HEK293 (cell line): Measurements from ENCODE around the gene SPNS2.
A peak's percentile ranks its signal among the peaks of the same experiment; 100 is the strongest.

Experiments
- CTCF ChIA-PET: fragments of 350-600 bp; formaldehyde crosslinking; extraction: SDS; loops from one replicate; lab custom pipeline; 2021; ENCODE audit warnings: antibody characterized with exemption; lab: Yijun Ruan, JAX
- POLR2A ChIA-PET: fragments of 300-600 bp; formaldehyde crosslinking; extraction: SDS; loops from one replicate; lab custom pipeline; 2020; ENCODE audit warnings: antibody characterized with exemption, inconsistent platforms; lab: Yijun Ruan, JAX
- H3K27ac ChIP-seq: fragments of 200-500 bp; sonication (Bioruptor generic); 2 replicates; pipeline ENCODE4 v1.5.1; 2014; ENCODE audit warnings: low read depth, low read length, control low read depth, inconsistent platforms; ENCODE audit errors: extremely low read depth
- H3K36me3 ChIP-seq, 2 experiments: fragments of 200-500 bp in 1 of 2; sonication (Bioruptor generic) in 1 of 2; 1 replicate in 1 of 2; 2 replicates in 1 of 2; pipeline ENCODE4 v1.5.1; 2014 to 2017; ENCODE audit warnings: inconsistent platforms in 2 of 2, low read length in 2 of 2; ENCODE audit not compliant: control insufficient read depth in 2 of 2, insufficient read depth in 1 of 2
- H3K4me1 ChIP-seq: fragments of 200-500 bp; sonication (Bioruptor generic); 2 replicates; pipeline ENCODE4 v1.5.1; 2014; ENCODE audit warnings: mild to moderate bottlenecking, low read length, inconsistent platforms; ENCODE audit not compliant: control insufficient read depth, insufficient read depth
- H3K4me3 ChIP-seq: 2 replicates; pipeline ENCODE4 v1.5.1; 2011; ENCODE audit warnings: low read depth, mild to moderate bottlenecking, control low read depth, low read length, moderate library complexity
- H3K9me3 ChIP-seq: fragments of 200-500 bp; sonication (Bioruptor generic); 2 replicates; pipeline ENCODE4 v1.5.1; 2014; ENCODE audit warnings: low read depth, low read length, inconsistent platforms; ENCODE audit not compliant: control insufficient read depth, insufficient read depth
- CTCF ChIP-seq: fragments of 450-650 bp; formaldehyde crosslinking; IDR thresholded peaks from 2 replicates; pipeline ENCODE4 v1.5.1; 2016; ENCODE audit warnings: missing biosample characterization, missing genetic modification characterization
- GLIS1 ChIP-seq: fragments of 450-650 bp; formaldehyde crosslinking; IDR thresholded peaks from 2 replicates; pipeline ENCODE4 v1.5.1; 2016; ENCODE audit warnings: missing biosample characterization, missing genetic modification characterization
- MEIS1 ChIP-seq: sonication (generic); formaldehyde crosslinking; IDR thresholded peaks from 2 replicates; pipeline ENCODE4 v1.8.1; 2022; ENCODE audit warnings: missing genetic modification reagents, mild to moderate bottlenecking, borderline replicate concordance
- SETDB1 ChIP-seq: IDR thresholded peaks from one replicate; pipeline ENCODE4 v1.6.1; 2017; ENCODE audit warnings: mild to moderate bottlenecking, low read length, moderate library complexity, mixed read lengths; ENCODE audit not compliant: insufficient read length
- SP2 ChIP-seq: fragments of 450-650 bp; formaldehyde crosslinking; IDR thresholded peaks from 2 replicates; pipeline ENCODE4 v1.5.1; 2016; ENCODE audit warnings: missing biosample characterization, missing genetic modification characterization
- WT1 ChIP-seq: fragments of 450-650 bp; formaldehyde crosslinking; IDR thresholded peaks from 2 replicates; pipeline ENCODE4 v1.5.1; 2016; ENCODE audit warnings: missing biosample characterization, missing genetic modification characterization
- ZFP69B ChIP-seq: fragments of 450-650 bp; formaldehyde crosslinking; IDR thresholded peaks from 2 replicates; pipeline ENCODE4 v1.5.1; 2016; ENCODE audit warnings: missing biosample characterization, missing genetic modification characterization
- ZNF10 ChIP-seq: fragments of 450-650 bp; formaldehyde crosslinking; IDR thresholded peaks from 2 replicates; pipeline ENCODE4 v1.5.1; 2017; ENCODE audit warnings: missing biosample characterization, missing genetic modification characterization
- ZNF121 ChIP-seq: fragments of 450-650 bp; formaldehyde crosslinking; IDR thresholded peaks from 2 replicates; pipeline ENCODE4 v1.5.1; 2016; ENCODE audit warnings: missing biosample characterization, missing genetic modification characterization
- ZNF155 ChIP-seq: fragments of 450-650 bp; formaldehyde crosslinking; IDR thresholded peaks from 2 replicates; pipeline ENCODE4 v1.5.1; 2016; ENCODE audit warnings: missing biosample characterization, missing genetic modification characterization
- ZNF184 ChIP-seq: fragments of 450-650 bp; IDR thresholded peaks from 2 replicates; pipeline ENCODE4 v1.5.1; 2018; ENCODE audit warnings: missing biosample characterization, mild to moderate bottlenecking, missing genetic modification characterization
- ZNF19 ChIP-seq: fragments of 450-650 bp; formaldehyde crosslinking; IDR thresholded peaks from 2 replicates; pipeline ENCODE4; 2016; ENCODE audit warnings: missing biosample characterization, missing genetic modification characterization, low read depth
- ZNF211 ChIP-seq: fragments of 450-650 bp; formaldehyde crosslinking; IDR thresholded peaks from 2 replicates; pipeline ENCODE4 v1.5.1; 2016; ENCODE audit warnings: low read depth, missing biosample characterization, missing genetic modification characterization
- ZNF266 ChIP-seq: fragments of 450-650 bp; formaldehyde crosslinking; IDR thresholded peaks from 2 replicates; pipeline ENCODE4 v1.5.1; 2016; ENCODE audit warnings: missing biosample characterization, missing genetic modification characterization, low read depth
- ZNF404 ChIP-seq: fragments of 450-650 bp; formaldehyde crosslinking; IDR thresholded peaks from 2 replicates; pipeline ENCODE4 v1.5.1; 2017; ENCODE audit warnings: missing biosample characterization, missing genetic modification characterization
- ZNF449 ChIP-seq: fragments of 450-650 bp; formaldehyde crosslinking; IDR thresholded peaks from 2 replicates; pipeline ENCODE4 v1.5.1; 2017; ENCODE audit warnings: missing biosample characterization, mild to moderate bottlenecking, missing genetic modification characterization, moderate library complexity
- ZNF488 ChIP-seq: fragments of 450-650 bp; formaldehyde crosslinking; IDR thresholded peaks from 2 replicates; pipeline ENCODE4 v1.5.1; 2016; ENCODE audit warnings: missing biosample characterization, missing genetic modification characterization
- ZNF514 ChIP-seq: fragments of 450-650 bp; formaldehyde crosslinking; IDR thresholded peaks from 2 replicates; pipeline ENCODE4 v1.5.1; 2016; ENCODE audit warnings: missing biosample characterization, missing genetic modification characterization
- ZNF548 ChIP-seq: fragments of 450-650 bp; formaldehyde crosslinking; IDR thresholded peaks from 2 replicates; pipeline ENCODE4 v1.5.1; 2016; ENCODE audit warnings: missing biosample characterization, missing genetic modification characterization
- ZNF571 ChIP-seq: fragments of 450-650 bp; formaldehyde crosslinking; IDR thresholded peaks from 2 replicates; pipeline ENCODE4 v1.5.0; 2017; ENCODE audit warnings: missing biosample characterization, missing genetic modification characterization
- ZNF585B ChIP-seq: fragments of 450-650 bp; formaldehyde crosslinking; IDR thresholded peaks from 2 replicates; pipeline ENCODE4 v1.5.1; 2016; ENCODE audit warnings: missing biosample characterization, missing genetic modification characterization
- ZNF626 ChIP-seq: fragments of 450-650 bp; sonication (Bioruptor Pico); formaldehyde crosslinking; IDR thresholded peaks from 2 replicates; pipeline ENCODE4 v1.5.1; 2018; ENCODE audit warnings: missing biosample characterization, missing genetic modification characterization, inconsistent platforms
- ZNF639 ChIP-seq: fragments of 450-650 bp; formaldehyde crosslinking; IDR thresholded peaks from 2 replicates; pipeline ENCODE4 v1.5.1; 2016; ENCODE audit warnings: missing biosample characterization, missing genetic modification characterization
- ZNF76 ChIP-seq: fragments of 450-650 bp; formaldehyde crosslinking; IDR thresholded peaks from 2 replicates; pipeline ENCODE4; 2016; ENCODE audit warnings: low read depth, missing biosample characterization, missing genetic modification characterization, borderline replicate concordance
- ZNF785 ChIP-seq: fragments of 450-650 bp; formaldehyde crosslinking; IDR thresholded peaks from 2 replicates; pipeline ENCODE4 v1.5.1; 2016; ENCODE audit warnings: missing biosample characterization, missing genetic modification characterization
- ZNF837 ChIP-seq: fragments of 450-650 bp; formaldehyde crosslinking; IDR thresholded peaks from 2 replicates; pipeline ENCODE4 v1.5.1; 2016; ENCODE audit warnings: missing biosample characterization, missing genetic modification characterization

SPNS2 gene

GRCh38 chr17:4583206-4583605 is 84.5 kb downstream of the SPNS2 start:
- POLR2A ChIA-PET, result interaction anchor here (0.6 kb wide), 1 partner anchor 19 kb away, joined by 3 read pairs; no protein-coding TSS in a partner anchor
- Histone ChIP-seq H3K4me3 (no peak overlapping the region), H3K4me1 (peaks cover 2% of the 10 kb centered on the region; the same call in 1 of the 2 replicates)
- TF ChIP-seq ZNF10 (tag by site-specific recombination) (no peak), ZNF639 (tag by site-specific recombination) (no peak), ZNF514 (tag by site-specific recombination) (no peak), ZNF211 (tag by site-specific recombination) (no peak), ZNF155 (tag by site-specific recombination) (no peak), WT1 (tag by site-specific recombination) (no peak), ZNF837 (tag by site-specific recombination) (no peak), ZNF19 (no peak), GLIS1 (tag by site-specific recombination) (no peak)
- TF ChIP-seq, all 188 proteins: peak for 0
- Histone ChIP-seq H3K36me3 (no peaks in the 10 kb centered on the region), H3K9me3 (no peaks in the 10 kb centered on the region), H3K27ac (no peak overlapping the region)
- CTCF ChIA-PET, result interaction anchor here (0.6 to 1.8 kb wide), 10 partner anchors 14 to 537 kb away, joined by 3 to 24 read pairs (median 4); no protein-coding TSS in a partner anchor

GRCh38 chr17:4583782-4584100 is 85.1 kb downstream of the SPNS2 start:
- TF ChIP-seq ZNF585B (tag by site-specific recombination), result no peak
- TF ChIP-seq CTCF (tag by site-specific recombination), result peak; percentile 70; the same call in 1 of the 2 replicates
- no peak for TF ChIP-seq ZNF76 (tag by site-specific recombination)
- TF ChIP-seq MEIS1, result no peak
- ChIA-PET POLR2A (interaction anchor here (0.6 to 1.4 kb wide), 3 partner anchors 16 to 27 kb away, joined by 3 to 12 read pairs (median 3); no protein-coding TSS in a partner anchor), CTCF (interaction anchor here (0.6 to 1.8 kb wide), 16 partner anchors 14 to 538 kb away, joined by 3 to 24 read pairs (median 4); no protein-coding TSS in a partner anchor)
- Histone ChIP-seq H3K36me3 (no peaks in the 10 kb centered on the region), H3K9me3 (no peaks in the 10 kb centered on the region), H3K4me3 (peak overlapping the region; percentile 39), H3K27ac (peak overlapping the region; percentile 20; the same call in 1 of the 2 replicates), H3K4me1 (peaks cover 2% of the 10 kb centered on the region; the same call in 1 of the 2 replicates)

GRCh38 chr17:4584101-4584916 is 85.6 kb downstream of the SPNS2 start, which contains the start of gene SMTNL2:
Gene SMTNL2 (plus strand): TSS chr17:4584529. CDS start chr17:4584606, 77 bp downstream.
- Histone ChIP-seq H3K4me3 (peak within 1 kb of the TSS; percentile 39), H3K4me1 (peaks cover 2% of the 10 kb centered on the region; the same call in 1 of the 2 replicates), H3K9me3 (no peaks in the 10 kb centered on the region), H3K27ac (peak within 1 kb of the TSS; percentile 20; the same call in 1 of the 2 replicates), H3K36me3 (no peaks in the 10 kb centered on the region)
- CTCF ChIA-PET, result interaction anchor here (0.6 to 1.8 kb wide), 13 partner anchors 10 to 538 kb away, joined by 3 to 24 read pairs (median 4); no protein-coding TSS in a partner anchor
- POLR2A ChIA-PET, result interaction anchor here (0.6 to 1.4 kb wide), 3 partner anchors 15 to 57 kb away, joined by 3 to 12 read pairs (median 3); no protein-coding TSS in a partner anchor
- TF ChIP-seq ZNF449 (tag by site-specific recombination) (no peak), ZNF626 (tag by site-specific recombination) (no peak), ZNF488 (tag by site-specific recombination) (no peak), ZNF785 (no peak), ZNF76 (tag by site-specific recombination) (peak; percentile 61; the same call in 1 of the 2 replicates), ZFP69B (tag by site-specific recombination) (peak; percentile 77), ZNF548 (tag by site-specific recombination) (no peak), ZNF266 (tag by site-specific recombination) (no peak), SETDB1 (no peak), ZNF404 (tag by site-specific recombination) (no peak), ZNF121 (no peak), ZNF184 (tag by site-specific recombination) (peak; percentile 27; the same call in 1 of the 2 replicates), SP2 (peak; percentile 48), MEIS1 (no peak), ZNF571 (tag by site-specific recombination) (no peak)
